HG03432 (cell line): Measurements from ENCODE around the gene RBFOX1.

Source experiments
- ATAC-seq: cut with Tn5 transposase; IDR thresholded peaks from one replicate; pipeline ENCODE4 v1.9.1; 2021; ENCODE audit warnings: mild to moderate bottlenecking, moderate library complexity; ENCODE audit not compliant: unreplicated experiment

Gene RBFOX1

DNA sequence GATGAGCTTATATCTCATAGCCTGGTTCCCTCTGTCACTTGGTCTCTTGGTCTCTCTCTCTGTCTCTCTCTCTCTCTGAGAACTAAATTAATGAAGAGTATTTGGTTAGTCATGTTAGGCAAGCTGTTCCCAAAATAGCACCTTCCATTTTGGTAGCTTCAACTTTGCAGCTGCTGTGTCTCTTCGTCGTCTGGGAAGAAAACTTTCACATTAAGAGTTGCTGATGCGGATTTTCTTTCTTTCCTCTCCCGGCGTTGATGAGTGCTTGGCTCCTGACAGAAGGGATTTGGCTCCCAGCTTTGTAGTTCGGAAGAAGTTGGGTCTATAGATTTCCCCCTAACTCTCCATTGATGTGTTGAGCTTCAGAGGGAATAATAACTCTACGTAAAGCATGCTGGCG lies at the start of gene RBFOX1:
Gene RBFOX1 (plus strand): TSS at position 235 of the 400 bp plus-strand sequence.
- no peak for ATAC-seq

- ATAC-seq: no peak
Observed at GRCh38 chr16:7284780-7285179, 47.9 kb upstream of the RBFOX1 start.

- ATAC-seq: no peak
Observed at GRCh38 chr16:7285520-7285919, 47.1 kb upstream of the RBFOX1 start.

GRCh38 chr16:7289299-7289698 lies 43.3 kb upstream of the RBFOX1 start:
- no peak for ATAC-seq

DNA sequence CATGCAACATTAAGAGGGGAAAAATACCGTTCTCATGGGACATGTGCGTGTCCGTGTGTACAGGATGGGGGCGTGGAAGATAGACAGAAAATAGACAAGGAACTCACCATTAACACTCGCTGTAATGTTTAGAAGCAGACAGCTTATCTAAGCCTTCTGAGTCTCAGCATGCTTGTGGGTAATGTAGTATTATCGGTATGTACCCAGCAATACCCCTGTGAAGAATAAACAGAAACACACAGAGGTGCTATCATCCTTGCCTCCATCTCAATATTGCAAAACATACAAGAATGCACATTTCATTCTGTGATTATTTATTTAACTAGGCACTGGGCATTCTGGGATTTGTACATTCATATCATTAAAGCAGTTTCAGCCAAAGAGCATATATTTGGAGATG lies 42.0 kb upstream of the RBFOX1 start:
- ATAC-seq: no peak

- no peak for ATAC-seq
Observed at GRCh38 chr16:7294020-7294419, 38.6 kb upstream of the RBFOX1 start.

GRCh38 chr16:7303052-7303610 lies 29.5 kb upstream of the RBFOX1 start:
- no peak for ATAC-seq

DNA sequence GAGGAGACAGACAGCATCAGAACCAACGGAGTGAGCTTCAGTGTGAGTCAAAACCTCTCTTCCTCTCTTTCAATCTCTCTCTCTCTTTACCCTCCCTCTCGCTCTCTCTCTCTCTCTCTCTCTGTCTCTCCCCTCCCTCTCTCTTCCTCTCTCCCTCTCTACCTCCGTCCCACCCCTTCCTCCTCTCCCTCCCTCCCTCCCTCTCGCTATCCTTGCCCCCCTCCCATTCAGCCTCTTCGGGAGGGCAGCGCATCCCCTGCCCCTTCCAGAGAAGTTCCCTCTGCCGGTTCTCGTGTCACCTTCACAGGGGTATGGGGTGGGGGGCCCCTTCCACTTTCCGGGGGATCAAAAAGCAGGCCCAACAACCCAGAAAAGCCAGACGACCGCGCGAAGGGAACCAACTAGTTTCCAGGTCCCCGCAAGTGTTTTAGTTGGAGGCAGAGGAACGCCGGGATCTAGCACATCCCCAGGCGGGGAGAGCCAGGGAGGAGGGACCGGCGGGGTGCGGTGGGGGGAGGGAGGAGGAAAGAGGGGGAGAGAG lies 28.9 kb upstream of the RBFOX1 start:
- ATAC-seq: no peak

DNA sequence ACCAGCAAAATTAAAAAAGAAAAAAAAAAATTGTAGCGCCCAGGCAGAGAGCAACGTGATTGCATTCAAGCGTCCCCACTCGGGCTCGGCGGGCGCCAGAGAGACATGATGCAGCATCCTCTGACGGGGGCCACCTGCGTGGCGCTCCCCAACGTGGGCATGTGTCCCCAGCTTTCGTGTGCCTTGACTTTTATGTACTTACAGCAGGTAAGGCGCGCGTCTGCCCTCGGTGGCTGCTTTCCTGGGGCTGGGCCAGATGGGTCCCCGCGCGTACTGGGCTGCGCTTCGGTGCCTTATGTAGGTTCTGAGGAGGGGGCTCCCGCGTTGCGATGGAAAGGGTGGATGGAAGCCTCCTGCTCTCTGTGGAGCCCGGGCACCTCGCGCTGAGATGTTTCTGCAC lies 28.4 kb upstream of the RBFOX1 start:
- ATAC-seq: no peak

- no peak for ATAC-seq
Observed at GRCh38 chr16:7304958-7305357, 27.7 kb upstream of the RBFOX1 start.

DNA sequence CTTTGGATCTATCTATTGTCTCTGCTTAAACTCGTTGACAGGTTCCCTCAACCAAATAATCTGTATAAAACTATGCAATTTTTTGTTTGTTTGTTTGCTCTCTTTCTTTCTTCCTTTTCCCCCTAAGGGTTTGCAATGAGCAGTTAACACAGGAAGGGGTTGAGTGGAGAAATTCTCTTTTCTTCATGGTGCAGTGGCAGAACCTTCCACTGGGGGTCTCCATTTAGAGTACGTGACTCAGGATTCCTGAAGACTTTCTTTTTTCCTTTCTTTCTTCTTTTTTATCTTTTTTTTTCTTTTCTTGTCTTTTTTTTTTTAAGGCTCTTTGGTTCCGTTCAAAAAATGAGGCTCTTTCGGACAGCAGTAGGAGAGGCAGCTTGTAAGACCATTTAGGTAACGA lies 19.5 kb upstream of the RBFOX1 start:
- no peak for ATAC-seq

- ATAC-seq: no peak
Observed at GRCh38 chr16:7314163-7314562, 18.5 kb upstream of the RBFOX1 start.

DNA sequence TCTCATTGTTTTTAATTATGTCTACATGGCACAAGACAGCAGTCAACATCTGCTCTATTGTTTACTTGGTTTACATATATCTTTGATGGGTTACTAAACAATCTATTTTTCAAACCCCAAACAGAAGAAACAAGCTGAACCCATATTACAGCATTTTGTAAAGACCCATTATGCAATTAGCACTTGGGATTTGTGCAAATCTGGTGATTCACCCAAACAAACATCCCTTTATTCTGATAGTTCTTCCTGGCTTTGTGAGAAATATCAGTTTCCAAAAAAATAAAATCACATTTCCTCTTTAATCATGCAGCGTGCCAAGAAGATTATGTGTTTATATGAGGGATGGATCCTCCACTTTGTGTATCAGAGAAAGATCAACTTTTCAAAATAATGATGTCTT lies 16.8 kb upstream of the RBFOX1 start:
- ATAC-seq: no peak

- ATAC-seq: no peak
Observed at GRCh38 chr16:7316281-7316888, 16.3 kb upstream of the RBFOX1 start.

- ATAC-seq: no peak
Observed at GRCh38 chr16:7317982-7318381, 14.7 kb upstream of the RBFOX1 start.

DNA sequence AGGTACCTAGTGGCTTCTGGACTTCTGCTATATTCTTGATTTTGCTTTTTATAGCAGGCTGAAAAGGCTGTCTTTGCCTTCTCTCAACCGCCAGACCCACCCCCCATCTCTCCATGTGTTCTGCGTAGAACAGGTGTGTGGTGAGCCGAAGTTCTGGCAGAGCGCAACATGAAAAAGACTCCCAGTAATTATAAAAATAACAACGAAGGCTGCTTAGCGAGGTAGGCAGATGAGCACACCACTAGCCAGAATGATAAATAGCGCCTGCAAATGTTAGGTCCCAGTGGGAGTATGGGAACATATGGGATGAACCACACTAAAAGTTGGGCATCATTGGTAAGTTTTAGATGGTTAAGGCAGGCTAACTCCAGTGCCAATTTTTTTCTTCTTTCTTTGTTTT lies 14.0 kb upstream of the RBFOX1 start:
- ATAC-seq: no peak

DNA sequence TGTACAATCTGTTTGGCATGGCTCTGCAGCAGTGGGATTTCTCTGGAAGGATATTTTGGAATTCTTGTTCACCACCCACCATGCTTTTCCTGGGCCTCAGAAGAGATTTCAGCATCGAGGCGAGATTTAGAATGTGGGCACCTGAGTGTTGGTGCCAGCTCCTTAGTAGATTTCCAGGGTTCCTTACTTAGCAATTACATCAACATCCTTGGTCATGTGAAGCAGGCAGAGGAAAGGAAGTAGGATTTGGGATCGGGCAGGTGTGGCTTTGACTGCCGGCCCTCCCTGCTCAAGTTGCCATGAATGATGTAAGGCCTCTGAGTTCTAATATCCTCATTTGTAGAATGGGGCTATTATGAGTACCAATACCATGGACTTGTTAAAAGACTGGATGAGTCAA lies 13.1 kb upstream of the RBFOX1 start:
- ATAC-seq: no peak

- ATAC-seq: no peak
Observed at GRCh38 chr16:7321661-7322060, 11.0 kb upstream of the RBFOX1 start.

DNA sequence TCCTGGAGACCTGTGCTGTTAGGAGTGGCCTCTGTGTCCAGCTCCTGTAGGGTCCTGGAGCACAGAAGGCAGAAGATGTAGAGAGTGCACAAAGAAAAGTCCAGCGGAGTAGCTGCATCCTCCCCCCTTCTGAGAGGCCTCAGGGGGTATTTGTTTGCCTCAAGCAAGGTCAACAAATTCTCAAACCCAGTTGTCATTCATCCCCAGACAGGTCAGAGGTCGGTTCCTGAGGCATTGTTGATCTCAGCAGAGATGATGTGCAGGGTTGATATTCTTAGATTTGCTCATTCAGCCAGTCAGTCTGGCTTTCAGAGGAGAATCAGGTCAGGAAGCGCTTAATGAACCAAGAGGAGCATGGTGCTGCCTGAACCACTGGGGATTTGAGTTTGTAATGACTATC lies 8.3 kb upstream of the RBFOX1 start:
- no peak for ATAC-seq

GRCh38 chr16:7325834-7326233 lies 6.8 kb upstream of the RBFOX1 start:
- no peak for ATAC-seq

- ATAC-seq: no peak
Observed at GRCh38 chr16:7330709-7331108, 1.9 kb upstream of the RBFOX1 start.

DNA sequence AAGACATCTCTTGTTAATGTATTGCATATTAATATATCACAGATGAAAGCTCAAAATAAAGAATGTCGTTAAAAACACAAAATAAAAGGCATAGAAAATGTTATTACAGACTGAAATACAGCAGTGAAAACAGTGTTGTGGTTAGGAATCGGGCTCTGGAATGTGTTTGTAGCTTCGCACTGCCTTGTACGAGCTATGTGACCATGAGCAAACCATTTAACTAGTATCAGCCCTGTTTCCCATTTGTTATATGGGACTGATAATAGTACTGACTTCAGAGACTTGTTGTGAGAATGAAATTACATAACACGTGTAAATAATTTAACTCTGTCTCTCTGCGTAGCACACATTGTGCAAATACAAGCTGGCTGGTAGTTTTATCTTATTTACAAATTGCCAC lies 648 bp upstream of the RBFOX1 start:
- no peak for ATAC-seq

DNA sequence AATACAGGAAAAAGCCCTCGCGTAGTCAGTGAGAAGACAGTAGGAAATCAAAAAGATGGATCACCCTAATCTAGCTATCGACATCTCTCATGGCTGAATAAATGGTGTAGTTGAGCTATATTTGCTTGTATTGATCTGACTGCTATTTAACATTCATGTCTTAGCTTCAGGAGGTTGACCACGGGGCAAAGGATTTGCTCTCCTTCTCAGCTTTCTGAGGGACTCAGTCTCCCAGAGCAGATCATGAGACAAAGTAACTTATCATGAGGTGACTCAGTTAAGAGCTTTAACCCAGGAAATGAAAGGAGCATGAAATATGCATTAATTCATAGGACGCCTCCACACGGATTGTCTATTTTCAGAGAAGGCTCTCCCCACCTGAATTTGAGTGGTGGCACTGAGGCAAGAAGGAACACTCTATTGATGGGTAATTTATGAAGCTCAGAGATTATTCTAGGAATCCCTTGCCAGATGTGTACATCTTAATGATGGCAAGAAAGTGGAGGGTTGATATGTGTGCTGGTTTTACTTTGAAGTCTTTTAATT lies 608 bp downstream of the RBFOX1 start:
- no peak for ATAC-seq
